GM10847 (cell line): ENCODE results near the gene RBM15.

Source experiments
- POLR2A ChIP-seq: IDR thresholded peaks from 2 replicates; pipeline ENCODE4 v1.6.1; 2011; ENCODE audit not compliant: insufficient read length; ENCODE audit errors: extremely low read depth

The RBM15 gene

GRCh38 chr1:110361856-110362255, 22.7 kb downstream of the RBM15 start:
- no peak for TF ChIP-seq POLR2A

GRCh38 chr1:110364221-110364620, 25.0 kb downstream of the RBM15 start:
- no peak for TF ChIP-seq POLR2A

GRCh38 chr1:110370827-110371226, 31.6 kb downstream of the RBM15 start:
- TF ChIP-seq POLR2A = no peak

GRCh38 chr1:110375490-110375889, 36.3 kb downstream of the RBM15 start:
- TF ChIP-seq POLR2A = no peak

- TF ChIP-seq POLR2A = no peak
Observed at GRCh38 chr1:110380672-110381283, 41.6 kb downstream of the RBM15 start.

- no peak for TF ChIP-seq POLR2A
Observed at GRCh38 chr1:110383251-110383990, 44.2 kb downstream of the RBM15 start.

GRCh38 chr1:110384581-110385321, 45.6 kb downstream of the RBM15 start:
- TF ChIP-seq POLR2A = no peak

GRCh38 chr1:110385369-110385768, 46.2 kb downstream of the RBM15 start:
- no peak for TF ChIP-seq POLR2A

GRCh38 chr1:110387048-110387754, 48.0 kb downstream of the RBM15 start:
- no peak for TF ChIP-seq POLR2A

- no peak for TF ChIP-seq POLR2A
Observed at GRCh38 chr1:110390096-110390495, 50.9 kb downstream of the RBM15 start.

- TF ChIP-seq POLR2A = no peak
Observed at GRCh38 chr1:110390692-110391245, 51.6 kb downstream of the RBM15 start, which contains the start of gene SLC16A4. SLC16A4 (minus strand) TSS chr1:110391026; CDS start chr1:110389323, 1,703 bp downstream.

GRCh38 chr1:110393286-110393685, 54.1 kb downstream of the RBM15 start:
- no peak for TF ChIP-seq POLR2A

GRCh38 chr1:110393691-110394492, 54.7 kb downstream of the RBM15 start:
- no peak for TF ChIP-seq POLR2A

- TF ChIP-seq POLR2A = no peak
Observed at GRCh38 chr1:110394493-110394820, 55.3 kb downstream of the RBM15 start.
